GM23338 (cell line): Measurements from ENCODE around the gene RBFOX1. TPM values are rescaled to one million over a fixed set of nuclear protein-coding genes. Genes with fewer than 3 reads are reported as not detected.

ENCODE experiments used
- ATAC-seq: fragments of 200-7000 bp; cut with Tn5 transposase; 3 replicates; pipeline ENCODE4 v1.9.1; 2020
- DNase-seq: peaks from one replicate; pipeline ENCODE4 v3.0.0-alpha.2; 2015; ENCODE audit warnings: low spot score
- H2AFZ ChIP-seq: fragments of 200-600 bp; sonication (generic); 2 replicates; pipeline ENCODE4 v1.8.0; 2016; ENCODE audit warnings: antibody characterized with exemption, mild to moderate bottlenecking, moderate library complexity
- H3F3A ChIP-seq: fragments of 200-600 bp; sonication (generic); replicated peaks from 2 replicates; pipeline ENCODE4 v1.8.0; 2017; ENCODE audit warnings: antibody characterized with exemption, mixed run types, low read depth
- H3K27ac ChIP-seq: fragments of 200-600 bp; sonication (generic); 2 replicates; pipeline ENCODE4 v1.6.1; 2016; ENCODE audit warnings: low read depth
- H3K27me3 ChIP-seq: fragments of 200-600 bp; sonication (generic); 2 replicates; pipeline ENCODE4 v1.8.0; 2016; ENCODE audit warnings: mild to moderate bottlenecking, mixed run types, moderate library complexity; ENCODE audit not compliant: insufficient read depth
- H3K36me3 ChIP-seq: fragments of 200-600 bp; sonication (generic); 2 replicates; pipeline ENCODE4 v1.8.0; 2016; ENCODE audit warnings: mild to moderate bottlenecking; ENCODE audit not compliant: insufficient read depth
- H3K4me1 ChIP-seq: fragments of 200-600 bp; sonication (generic); 2 replicates; pipeline ENCODE4 v1.8.0; 2016; ENCODE audit warnings: mild to moderate bottlenecking, moderate library complexity; ENCODE audit not compliant: insufficient read depth
- H3K4me2 ChIP-seq: fragments of 200-600 bp; sonication (generic); 2 replicates; pipeline ENCODE4 v1.7.1; 2017; ENCODE audit warnings: mixed run types
- H3K4me3 ChIP-seq: fragments of 200-600 bp; sonication (generic); 2 replicates; pipeline ENCODE4 v1.6.1; 2016; ENCODE audit warnings: mixed run types
- H3K79me2 ChIP-seq: fragments of 200-600 bp; sonication (generic); replicated peaks from 2 replicates; pipeline ENCODE4 v1.8.0; 2017; ENCODE audit warnings: mild to moderate bottlenecking; ENCODE audit not compliant: insufficient read depth
- H3K9me2 ChIP-seq: fragments of 200-600 bp; sonication (generic); 2 replicates; pipeline ENCODE4 v1.8.0; 2017; ENCODE audit not compliant: insufficient read depth
- H4K20me1 ChIP-seq: fragments of 200-600 bp; sonication (generic); replicated peaks from 2 replicates; pipeline ENCODE4 v1.8.0; 2017; ENCODE audit warnings: mild to moderate bottlenecking; ENCODE audit not compliant: insufficient read depth
- H3K27ac Mint-ChIP-seq: 2 replicates; pipeline ENCODE4 v1.8.0; 2020; ENCODE audit warnings: inconsistent platforms, mild to moderate bottlenecking, moderate library complexity, mixed read lengths
- H3K27me3 Mint-ChIP-seq: 3 replicates; pipeline ENCODE4 v1.8.0; 2022; ENCODE audit warnings: low read depth, mild to moderate bottlenecking, moderate library complexity, mixed read lengths, inconsistent platforms; ENCODE audit not compliant: insufficient read depth, poor library complexity
- H3K36me3 Mint-ChIP-seq: 3 replicates; pipeline ENCODE4 v1.8.0; 2021; ENCODE audit warnings: low read depth, mild to moderate bottlenecking, inconsistent platforms, moderate library complexity, mixed read lengths
- H3K4me1 Mint-ChIP-seq: 3 replicates; pipeline ENCODE4 v1.8.0; 2020; ENCODE audit warnings: mild to moderate bottlenecking, inconsistent platforms, mixed read lengths
- H3K4me3 Mint-ChIP-seq: 3 replicates; pipeline ENCODE4 v1.8.0; 2021; ENCODE audit warnings: moderate library complexity, mild to moderate bottlenecking, inconsistent platforms, mixed read lengths
- H3K9me3 Mint-ChIP-seq: 3 replicates; pipeline ENCODE4 v1.8.0; 2020; ENCODE audit warnings: moderate library complexity, mild to moderate bottlenecking, inconsistent platforms, mixed read lengths
- CREB1 ChIP-seq: fragments of 250-450 bp; sonication (Bioruptor Pico); IDR thresholded peaks from 2 replicates; pipeline ENCODE4 v1.5.0; 2020; ENCODE audit warnings: low read depth, mild to moderate bottlenecking, moderate library complexity
- EZH2phosphoT487 ChIP-seq: fragments of 200-600 bp; sonication (generic); IDR thresholded peaks from one replicate; pipeline ENCODE4 v1.8.1; 2018; ENCODE audit warnings: antibody characterized with exemption; ENCODE audit not compliant: unreplicated experiment
- JUNB ChIP-seq: IDR thresholded peaks from one replicate; pipeline ENCODE4 v1.6.1; 2016; ENCODE audit warnings: antibody characterized with exemption; ENCODE audit not compliant: unreplicated experiment
- NANOG ChIP-seq: IDR thresholded peaks from 2 replicates; pipeline ENCODE4 v1.6.1; 2016; ENCODE audit warnings: antibody characterized with exemption, borderline replicate concordance
- ZNF114 ChIP-seq: fragments of 250-450 bp; sonication (Bioruptor Pico); IDR thresholded peaks from 2 replicates; pipeline ENCODE4 v1.5.0; 2020; ENCODE audit warnings: mild to moderate bottlenecking, moderate library complexity
- ZNF331 ChIP-seq: fragments of 250-450 bp; sonication (Bioruptor Pico); IDR thresholded peaks from 2 replicates; pipeline ENCODE4 v1.5.0; 2020; ENCODE audit warnings: low read depth, mild to moderate bottlenecking, moderate library complexity
- polyA plus RNA-seq: library from polyadenylated mRNA; unstranded; fragments of >200 nt; fragmentation: Nextera tagmentation; extraction: Ambion mirVana; gene quantifications from 2 replicates; pipeline ENCODE4 v1.2.1, GENCODE V29; 2016
- total RNA-seq: library from RNA; depleted of rRNA; stranded (reverse); fragments of >200 nt; shearing (Covaris generic); gene quantifications from 2 replicates; pipeline ENCODE4 v1.2.3, GENCODE V29; 2014
- TF ChIP-seq, protein P1 (sequence below), 2 experiments: fragments of 200-600 bp in 1 of 2; sonication (generic) in 1 of 2; conservative IDR thresholded peaks; 2 replicates each; pipeline versions ENCODE4 v1.5.1 to v1.6.1; 2016 to 2017; ENCODE audit warnings: antibody characterized with exemption in 2 of 2, low read depth in 2 of 2, mild to moderate bottlenecking in 2 of 2, moderate library complexity in 1 of 2
- TF ChIP-seq, protein P2 (sequence below): fragments of 250-450 bp; sonication (Bioruptor Pico); IDR thresholded peaks from 2 replicates; pipeline ENCODE4 v1.5.0; 2020; ENCODE audit warnings: mild to moderate bottlenecking, moderate library complexity

The RBFOX1 gene
- total and polyA plus RNA-seq, 2 experiments from 2014 or later: 2.5 to 3.6 TPM

- Mint-ChIP-seq H3K27me3 (peaks cover 2% of the 10 kb centered on the region), H3K27ac (no peak overlapping the region), H3K36me3 (no peaks in the 10 kb centered on the region), H3K4me3 (no peak overlapping the region), H3K4me1 (peaks cover 17% of the 10 kb centered on the region), H3K9me3 (no peaks in the 10 kb centered on the region)
- TF ChIP-seq, protein P1, sequence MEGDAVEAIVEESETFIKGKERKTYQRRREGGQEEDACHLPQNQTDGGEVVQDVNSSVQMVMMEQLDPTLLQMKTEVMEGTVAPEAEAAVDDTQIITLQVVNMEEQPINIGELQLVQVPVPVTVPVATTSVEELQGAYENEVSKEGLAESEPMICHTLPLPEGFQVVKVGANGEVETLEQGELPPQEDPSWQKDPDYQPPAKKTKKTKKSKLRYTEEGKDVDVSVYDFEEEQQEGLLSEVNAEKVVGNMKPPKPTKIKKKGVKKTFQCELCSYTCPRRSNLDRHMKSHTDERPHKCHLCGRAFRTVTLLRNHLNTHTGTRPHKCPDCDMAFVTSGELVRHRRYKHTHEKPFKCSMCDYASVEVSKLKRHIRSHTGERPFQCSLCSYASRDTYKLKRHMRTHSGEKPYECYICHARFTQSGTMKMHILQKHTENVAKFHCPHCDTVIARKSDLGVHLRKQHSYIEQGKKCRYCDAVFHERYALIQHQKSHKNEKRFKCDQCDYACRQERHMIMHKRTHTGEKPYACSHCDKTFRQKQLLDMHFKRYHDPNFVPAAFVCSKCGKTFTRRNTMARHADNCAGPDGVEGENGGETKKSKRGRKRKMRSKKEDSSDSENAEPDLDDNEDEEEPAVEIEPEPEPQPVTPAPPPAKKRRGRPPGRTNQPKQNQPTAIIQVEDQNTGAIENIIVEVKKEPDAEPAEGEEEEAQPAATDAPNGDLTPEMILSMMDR (conservative IDR thresholded peaks at IDR 0.05; ENCODE audit: low read depth in 2 of 2): no peak
- TF ChIP-seq CREB1 (no peak), JUNB (no peak)
- TF ChIP-seq, protein P2, sequence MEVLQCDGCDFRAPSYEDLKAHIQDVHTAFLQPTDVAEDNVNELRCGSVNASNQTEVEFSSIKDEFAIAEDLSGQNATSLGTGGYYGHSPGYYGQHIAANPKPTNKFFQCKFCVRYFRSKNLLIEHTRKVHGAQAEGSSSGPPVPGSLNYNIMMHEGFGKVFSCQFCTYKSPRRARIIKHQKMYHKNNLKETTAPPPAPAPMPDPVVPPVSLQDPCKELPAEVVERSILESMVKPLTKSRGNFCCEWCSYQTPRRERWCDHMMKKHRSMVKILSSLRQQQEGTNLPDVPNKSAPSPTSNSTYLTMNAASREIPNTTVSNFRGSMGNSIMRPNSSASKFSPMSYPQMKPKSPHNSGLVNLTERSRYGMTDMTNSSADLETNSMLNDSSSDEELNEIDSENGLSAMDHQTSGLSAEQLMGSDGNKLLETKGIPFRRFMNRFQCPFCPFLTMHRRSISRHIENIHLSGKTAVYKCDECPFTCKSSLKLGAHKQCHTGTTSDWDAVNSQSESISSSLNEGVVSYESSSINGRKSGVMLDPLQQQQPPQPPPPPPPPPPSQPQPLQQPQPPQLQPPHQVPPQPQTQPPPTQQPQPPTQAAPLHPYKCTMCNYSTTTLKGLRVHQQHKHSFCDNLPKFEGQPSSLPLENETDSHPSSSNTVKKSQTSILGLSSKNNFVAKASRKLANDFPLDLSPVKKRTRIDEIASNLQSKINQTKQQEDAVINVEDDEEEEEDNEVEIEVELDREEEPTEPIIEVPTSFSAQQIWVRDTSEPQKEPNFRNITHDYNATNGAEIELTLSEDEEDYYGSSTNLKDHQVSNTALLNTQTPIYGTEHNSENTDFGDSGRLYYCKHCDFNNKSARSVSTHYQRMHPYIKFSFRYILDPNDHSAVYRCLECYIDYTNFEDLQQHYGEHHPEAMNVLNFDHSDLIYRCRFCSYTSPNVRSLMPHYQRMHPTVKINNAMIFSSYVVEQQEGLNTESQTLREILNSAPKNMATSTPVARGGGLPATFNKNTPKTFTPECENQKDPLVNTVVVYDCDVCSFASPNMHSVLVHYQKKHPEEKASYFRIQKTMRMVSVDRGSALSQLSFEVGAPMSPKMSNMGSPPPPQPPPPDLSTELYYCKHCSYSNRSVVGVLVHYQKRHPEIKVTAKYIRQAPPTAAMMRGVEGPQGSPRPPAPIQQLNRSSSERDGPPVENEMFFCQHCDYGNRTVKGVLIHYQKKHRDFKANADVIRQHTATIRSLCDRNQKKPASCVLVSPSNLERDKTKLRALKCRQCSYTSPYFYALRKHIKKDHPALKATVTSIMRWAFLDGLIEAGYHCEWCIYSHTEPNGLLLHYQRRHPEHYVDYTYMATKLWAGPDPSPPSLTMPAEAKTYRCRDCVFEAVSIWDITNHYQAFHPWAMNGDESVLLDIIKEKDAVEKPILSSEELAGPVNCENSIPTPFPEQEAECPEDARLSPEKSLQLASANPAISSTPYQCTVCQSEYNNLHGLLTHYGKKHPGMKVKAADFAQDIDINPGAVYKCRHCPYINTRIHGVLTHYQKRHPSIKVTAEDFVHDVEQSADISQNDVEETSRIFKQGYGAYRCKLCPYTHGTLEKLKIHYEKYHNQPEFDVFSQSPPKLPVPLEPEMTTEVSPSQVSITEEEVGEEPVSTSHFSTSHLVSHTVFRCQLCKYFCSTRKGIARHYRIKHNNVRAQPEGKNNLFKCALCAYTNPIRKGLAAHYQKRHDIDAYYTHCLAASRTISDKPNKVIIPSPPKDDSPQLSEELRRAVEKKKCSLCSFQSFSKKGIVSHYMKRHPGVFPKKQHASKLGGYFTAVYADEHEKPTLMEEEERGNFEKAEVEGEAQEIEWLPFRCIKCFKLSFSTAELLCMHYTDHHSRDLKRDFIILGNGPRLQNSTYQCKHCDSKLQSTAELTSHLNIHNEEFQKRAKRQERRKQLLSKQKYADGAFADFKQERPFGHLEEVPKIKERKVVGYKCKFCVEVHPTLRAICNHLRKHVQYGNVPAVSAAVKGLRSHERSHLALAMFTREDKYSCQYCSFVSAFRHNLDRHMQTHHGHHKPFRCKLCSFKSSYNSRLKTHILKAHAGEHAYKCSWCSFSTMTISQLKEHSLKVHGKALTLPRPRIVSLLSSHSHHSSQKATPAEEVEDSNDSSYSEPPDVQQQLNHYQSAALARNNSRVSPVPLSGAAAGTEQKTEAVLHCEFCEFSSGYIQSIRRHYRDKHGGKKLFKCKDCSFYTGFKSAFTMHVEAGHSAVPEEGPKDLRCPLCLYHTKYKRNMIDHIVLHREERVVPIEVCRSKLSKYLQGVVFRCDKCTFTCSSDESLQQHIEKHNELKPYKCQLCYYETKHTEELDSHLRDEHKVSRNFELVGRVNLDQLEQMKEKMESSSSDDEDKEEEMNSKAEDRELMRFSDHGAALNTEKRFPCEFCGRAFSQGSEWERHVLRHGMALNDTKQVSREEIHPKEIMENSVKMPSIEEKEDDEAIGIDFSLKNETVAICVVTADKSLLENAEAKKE (CRISPR knock-in tag): no peak
- Histone ChIP-seq H3F3A (no peaks in the 10 kb centered on the region), H2AFZ (no peak overlapping the region), H3K79me2 (no peaks in the 10 kb centered on the region), H3K4me1 (no peaks in the 10 kb centered on the region), H4K20me1 (no peaks in the 10 kb centered on the region), H3K4me3 (no peak overlapping the region), H3K36me3 (no peaks in the 10 kb centered on the region), H3K27me3 (no peaks in the 10 kb centered on the region), H3K4me2 (no peak overlapping the region), H3K27ac (no peak overlapping the region), H3K9me2 (no peaks in the 10 kb centered on the region)
- DNase-seq (no peak), ATAC-seq (no peak)
Observed at GRCh38 chr16:7745276-7745675, 412.6 kb downstream of the RBFOX1 start.

DNA sequence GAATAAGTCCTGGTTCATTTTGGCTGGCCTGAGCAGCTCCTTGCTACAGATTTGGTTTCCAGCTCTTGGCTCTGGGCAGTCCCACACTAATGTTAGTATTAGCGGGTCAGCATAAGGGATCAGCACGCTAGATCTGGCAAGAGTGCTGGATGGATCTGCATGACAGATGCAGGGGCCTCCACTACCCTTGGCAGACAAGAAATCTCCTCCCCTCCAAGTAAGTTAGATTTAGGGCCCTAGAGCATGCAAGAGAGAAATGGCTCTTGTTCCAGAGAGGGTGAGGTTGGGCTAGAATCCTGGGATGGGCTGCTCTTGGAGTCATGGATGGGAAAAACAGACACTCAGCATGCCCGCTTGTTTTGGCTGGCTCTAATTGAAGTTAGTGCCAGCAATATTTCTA is 414.3 kb downstream of the RBFOX1 start:
- Histone ChIP-seq H3K4me2 (no peak overlapping the region), H4K20me1 (no peaks in the 10 kb centered on the region), H3K36me3 (no peaks in the 10 kb centered on the region), H3K4me3 (no peak overlapping the region), H3K9me2 (no peaks in the 10 kb centered on the region), H3K27me3 (no peaks in the 10 kb centered on the region), H3F3A (no peaks in the 10 kb centered on the region), H3K4me1 (no peaks in the 10 kb centered on the region), H3K79me2 (no peaks in the 10 kb centered on the region), H2AFZ (no peak overlapping the region), H3K27ac (no peak overlapping the region)
- H3K9me3 Mint-ChIP-seq: no peaks in the 10 kb centered on the region
- ATAC-seq: no peak; the same call in 2 of the 3 replicates
- no peak overlapping the region for H3K27ac Mint-ChIP-seq
- H3K27me3 Mint-ChIP-seq: peaks cover 2% of the 10 kb centered on the region
- H3K4me1 Mint-ChIP-seq: peaks cover 17% of the 10 kb centered on the region
- H3K36me3 Mint-ChIP-seq: no peaks in the 10 kb centered on the region
- no peak for DNase-seq
- H3K4me3 Mint-ChIP-seq: no peak overlapping the region
- TF ChIP-seq EZH2phosphoT487 (no peak), NANOG (no peak), ZNF114 (CRISPR knock-in tag) (no peak), ZNF331 (CRISPR knock-in tag) (no peak), CREB1 (no peak)
- TF ChIP-seq, protein P1 (conservative IDR thresholded peaks at IDR 0.05; ENCODE audit: low read depth in 2 of 2): no peak
